ENCODE data around the gene F11R.
"Not testable (repeated sequence)": the region's sequence is repeated elsewhere in the genome, so short reads cannot be mapped to it uniquely, and the experiment has no call there.

F11R gene

GRCh38 chr1:160978510-160978927 lies 42.4 kb downstream of the F11R start:
- peaks cover 18% of the 10 kb centered on the region for H3K27me3 Mint-ChIP-seq

GRCh38 chr1:160975026-160975425 lies 45.9 kb downstream of the F11R start:
- Mint-ChIP-seq H3K36me3 (no peaks in the 10 kb centered on the region), H3K27me3 (peaks cover 2% of the 10 kb centered on the region), H3K9me3 (no peaks in the 10 kb centered on the region), H3K27ac (no peak overlapping the region), H3K4me1 (peaks cover 4% of the 10 kb centered on the region), H3K4me3 (no peak overlapping the region)

More at GRCh38 chr1:160978510-160978927, 42.4 kb downstream of the F11R start:
- Mint-ChIP-seq H3K4me3 (no peak overlapping the region), H3K4me1 (peaks cover 12% of the 10 kb centered on the region), H3K36me3 (no peaks in the 10 kb centered on the region), H3K9me3 (no peaks in the 10 kb centered on the region), H3K27ac (no peak overlapping the region)

GRCh38 chr1:160973491-160973890 lies 47.5 kb downstream of the F11R start:
- Mint-ChIP-seq H3K36me3 (no peaks in the 10 kb centered on the region), H3K4me1 (peaks cover 4% of the 10 kb centered on the region), H3K9me3 (no peaks in the 10 kb centered on the region), H3K4me3 (no peak overlapping the region), H3K27ac (no peak overlapping the region), H3K27me3 (peaks cover 2% of the 10 kb centered on the region)

- H3K27ac Mint-ChIP-seq = no peak overlapping the region
- no peak overlapping the region for H3K4me3 Mint-ChIP-seq
- H3K9me3 Mint-ChIP-seq = no peaks in the 10 kb centered on the region
- peaks cover 4% of the 10 kb centered on the region for H3K4me1 Mint-ChIP-seq
- H3K27me3 Mint-ChIP-seq = peaks cover 2% of the 10 kb centered on the region
- no peaks in the 10 kb centered on the region for H3K36me3 Mint-ChIP-seq
These were observed 48.0 kb downstream of the F11R start for GRCh38 chr1:160972939-160973338.

- Mint-ChIP-seq H3K36me3 (no peaks in the 10 kb centered on the region), H3K4me3 (no peak overlapping the region), H3K27me3 (peaks cover 2% of the 10 kb centered on the region), H3K27ac (no peak overlapping the region), H3K9me3 (no peaks in the 10 kb centered on the region), H3K4me1 (peaks cover 4% of the 10 kb centered on the region)
These were observed 49.3 kb downstream of the F11R start for GRCh38 chr1:160971618-160972056.

GRCh38 chr1:160963521-160963920 lies 57.4 kb downstream of the F11R start:
- no peak overlapping the region for H3K4me3 Mint-ChIP-seq
- no peaks in the 10 kb centered on the region for H3K4me1 Mint-ChIP-seq
- no peak overlapping the region for H3K27ac Mint-ChIP-seq
- no peaks in the 10 kb centered on the region for H3K9me3 Mint-ChIP-seq
- no peaks in the 10 kb centered on the region for H3K36me3 Mint-ChIP-seq
- no peaks in the 10 kb centered on the region for H3K27me3 Mint-ChIP-seq

- Mint-ChIP-seq H3K4me3 (no peak overlapping the region), H3K9me3 (no peaks in the 10 kb centered on the region)
These were observed 59.5 kb downstream of the F11R start for GRCh38 chr1:160961419-160961818.

GRCh38 chr1:160956966-160957365 lies 64.0 kb downstream of the F11R start:
- Mint-ChIP-seq H3K9me3 (no peaks in the 10 kb centered on the region), H3K4me3 (no peak overlapping the region), H3K36me3 (no peaks in the 10 kb centered on the region), H3K27ac (no peak overlapping the region), H3K27me3 (no peaks in the 10 kb centered on the region), H3K4me1 (peaks cover 4% of the 10 kb centered on the region)

More at GRCh38 chr1:160961419-160961818, 59.5 kb downstream of the F11R start:
- Mint-ChIP-seq H3K27ac (no peak overlapping the region), H3K4me1 (no peaks in the 10 kb centered on the region), H3K27me3 (no peaks in the 10 kb centered on the region), H3K36me3 (no peaks in the 10 kb centered on the region)

- Mint-ChIP-seq H3K4me1 (peaks cover 12% of the 10 kb centered on the region), H3K9me3 (no peaks in the 10 kb centered on the region), H3K27me3 (no peaks in the 10 kb centered on the region), H3K4me3 (no peak within 1 kb of the TSS), H3K36me3 (no peaks in the 10 kb centered on the region), H3K27ac (no peak within 1 kb of the TSS)
These were observed 66.5 kb downstream of the F11R start, which contains the start of gene ITLN2 for GRCh38 chr1:160954158-160955104. Gene ITLN2, minus strand, starts transcription at chr1:160954809. Its CDS starts 68 bp downstream, at chr1:160954741.

GRCh38 chr1:160953030-160953429 lies 67.9 kb downstream of the F11R start:
- Mint-ChIP-seq H3K36me3 (no peaks in the 10 kb centered on the region), H3K4me1 (peaks cover 12% of the 10 kb centered on the region), H3K4me3 (no peak overlapping the region), H3K27ac (peak overlapping the region; percentile 16), H3K9me3 (no peaks in the 10 kb centered on the region), H3K27me3 (no peaks in the 10 kb centered on the region)

GRCh38 chr1:160952129-160952510 lies 68.8 kb downstream of the F11R start:
- no peak overlapping the region for H3K4me3 Mint-ChIP-seq
- H3K4me1 Mint-ChIP-seq = peaks cover 12% of the 10 kb centered on the region
- H3K27ac Mint-ChIP-seq = no peak overlapping the region
- no peaks in the 10 kb centered on the region for H3K9me3 Mint-ChIP-seq
- no peaks in the 10 kb centered on the region for H3K36me3 Mint-ChIP-seq
- H3K27me3 Mint-ChIP-seq = no peaks in the 10 kb centered on the region

GRCh38 chr1:160951443-160952128 lies 69.4 kb downstream of the F11R start:
- Mint-ChIP-seq H3K27ac (no peak overlapping the region), H3K36me3 (no peaks in the 10 kb centered on the region), H3K9me3 (no peaks in the 10 kb centered on the region)

GRCh38 chr1:160950657-160951056 lies 70.3 kb downstream of the F11R start:
- H3K36me3 Mint-ChIP-seq = no peaks in the 10 kb centered on the region
- no peaks in the 10 kb centered on the region for H3K27me3 Mint-ChIP-seq
- no peaks in the 10 kb centered on the region for H3K9me3 Mint-ChIP-seq
- peak overlapping the region; percentile 17 for H3K27ac Mint-ChIP-seq
- no peak overlapping the region for H3K4me3 Mint-ChIP-seq
- peaks cover 12% of the 10 kb centered on the region for H3K4me1 Mint-ChIP-seq

More at GRCh38 chr1:160951443-160952128, 69.4 kb downstream of the F11R start:
- peaks cover 12% of the 10 kb centered on the region for H3K4me1 Mint-ChIP-seq
- H3K27me3 Mint-ChIP-seq = no peaks in the 10 kb centered on the region
- no peak overlapping the region for H3K4me3 Mint-ChIP-seq

GRCh38 chr1:160949881-160950280 lies 71.1 kb downstream of the F11R start:
- Mint-ChIP-seq H3K4me1 (peaks cover 12% of the 10 kb centered on the region), H3K27me3 (no peaks in the 10 kb centered on the region), H3K4me3 (no peak overlapping the region), H3K36me3 (no peaks in the 10 kb centered on the region), H3K27ac (no peak overlapping the region), H3K9me3 (no peaks in the 10 kb centered on the region)

- peaks cover 12% of the 10 kb centered on the region for H3K4me1 Mint-ChIP-seq
- not testable (repeated sequence) for H3K9me3 Mint-ChIP-seq, H3K4me3 Mint-ChIP-seq, H3K27ac Mint-ChIP-seq, H3K27me3 Mint-ChIP-seq, H3K36me3 Mint-ChIP-seq
These were observed 71.6 kb downstream of the F11R start for GRCh38 chr1:160949216-160949880.

All from activated naive CD4-positive, alpha-beta T cell treated with anti-CD3 and anti-CD28 coated beads, Interleukin-2, amount 50 U/mL, for 24 hours (primary cell).